IMR-90 (cell line): ENCODE data around the gene CPNE2. TPM values are rescaled to one million over a fixed set of nuclear protein-coding genes. Genes with fewer than 3 reads are reported as not detected.

Experiments
- ATAC-seq: fragments of 200-7000 bp; cut with Tn5 transposase; 2 replicates; pipeline ENCODE4 v1.9.1; 2020; ENCODE audit warnings: low read depth, mild to moderate bottlenecking, moderate library complexity
- BruUV-seq: library from RNA; stranded (reverse); fragments of 400-500 nt; replicated peaks from 2 replicates; lab custom pipeline; 2021; lab: Mats Ljungman, UMichigan
- CTCF ChIA-PET: fragments of 300-600 bp; formaldehyde crosslinking; extraction: SDS; loops from one replicate; lab custom pipeline; 2021; ENCODE audit warnings: antibody characterized with exemption; lab: Yijun Ruan, JAX
- POLR2A ChIA-PET: fragments of 300-600 bp; sonication (Branson Sonifier 250); formaldehyde crosslinking; loops from one replicate; lab custom pipeline; 2022; ENCODE audit warnings: antibody characterized with exemption; ENCODE audit not compliant: unreplicated experiment; lab: Charles Lee
- DNase-seq: peaks from one replicate; pipeline ENCODE4 v3.0.0; 2013
- H2AFZ ChIP-seq: replicated peaks from 2 replicates; pipeline ENCODE3; 2013; ENCODE audit warnings: low read length, mild to moderate bottlenecking; ENCODE audit not compliant: poor library complexity
- H2AK5ac ChIP-seq: 2 replicates; pipeline ENCODE4 v1.6.1; 2013; ENCODE audit warnings: low read depth, low read length, inconsistent platforms
- H2AK9ac ChIP-seq: replicated peaks from 2 replicates; pipeline ENCODE3; 2013; ENCODE audit warnings: mild to moderate bottlenecking, low read depth, low read length, moderate library complexity; ENCODE audit not compliant: poor library complexity
- H2BK120ac ChIP-seq: 2 replicates; pipeline ENCODE4 v1.6.1; 2013; ENCODE audit warnings: low read depth, low read length, inconsistent platforms
- H2BK15ac ChIP-seq: 3 replicates; pipeline ENCODE4 v1.6.1; 2013; ENCODE audit warnings: low read depth, low read length, inconsistent platforms
- H2BK20ac ChIP-seq: 2 replicates; pipeline ENCODE4 v1.6.1; 2013; ENCODE audit warnings: low read depth, mild to moderate bottlenecking, inconsistent platforms, low read length, moderate library complexity
- H2BK5ac ChIP-seq: 2 replicates; pipeline ENCODE4 v1.6.1; 2013; ENCODE audit warnings: mild to moderate bottlenecking, low read depth, low read length, inconsistent platforms; ENCODE audit not compliant: poor library complexity, severe bottlenecking
- H3K14ac ChIP-seq: replicated peaks from 2 replicates; pipeline ENCODE4 v1.6.1; 2013; ENCODE audit warnings: low read depth, low read length, inconsistent platforms
- H3K18ac ChIP-seq: 2 replicates; pipeline ENCODE4 v1.6.1; 2013; ENCODE audit warnings: low read depth, low read length, control low read depth
- H3K23ac ChIP-seq: 2 replicates; pipeline ENCODE4 v1.6.1; 2013; ENCODE audit warnings: low read depth, low read length, inconsistent platforms
- H3K27ac ChIP-seq: 2 replicates; pipeline ENCODE4 v1.5.1; 2013; ENCODE audit warnings: mild to moderate bottlenecking, control low read depth, low read length; ENCODE audit not compliant: insufficient read depth
- H3K27me3 ChIP-seq: 2 replicates; pipeline ENCODE4 v1.6.1; 2013; ENCODE audit warnings: low read length; ENCODE audit not compliant: control insufficient read depth, insufficient read depth
- H3K36me3 ChIP-seq: 2 replicates; pipeline ENCODE4 v1.6.1; 2013; ENCODE audit warnings: low read length, mixed read lengths; ENCODE audit not compliant: control insufficient read depth, insufficient read depth
- H3K4ac ChIP-seq: 2 replicates; pipeline ENCODE4 v1.6.1; 2013; ENCODE audit warnings: low read depth, low read length, inconsistent platforms
- H3K4me1 ChIP-seq: 2 replicates; pipeline ENCODE4 v1.6.1; 2013; ENCODE audit warnings: low read length, mixed read lengths; ENCODE audit not compliant: control insufficient read depth, insufficient read depth
- H3K4me2 ChIP-seq: 2 replicates; pipeline ENCODE4 v1.6.1; 2013; ENCODE audit warnings: low read depth, mild to moderate bottlenecking, control low read depth, low read length, moderate library complexity
- H3K4me3 ChIP-seq: 2 replicates; pipeline ENCODE4 v1.5.1; 2013; ENCODE audit warnings: low read depth, mild to moderate bottlenecking, control low read depth, low read length, moderate library complexity; ENCODE audit not compliant: insufficient read depth
- H3K56ac ChIP-seq: 2 replicates; pipeline ENCODE4 v1.6.1; 2013; ENCODE audit warnings: low read length, inconsistent platforms; ENCODE audit not compliant: insufficient read depth; ENCODE audit errors: extremely low read depth
- H3K79me1 ChIP-seq, 2 experiments: 2 replicates each; pipeline ENCODE4 v1.6.1; 2013; ENCODE audit warnings: low read length in 2 of 2, inconsistent platforms in 1 of 2, low read depth in 1 of 2
- H3K9ac ChIP-seq: 2 replicates; pipeline ENCODE4 v1.6.1; 2013; ENCODE audit warnings: low read depth, low read length, control low read depth
- H3K9me1 ChIP-seq: 2 replicates; pipeline ENCODE4 v1.6.1; 2013; ENCODE audit warnings: low read length, inconsistent platforms; ENCODE audit not compliant: insufficient read depth
- H3K9me3 ChIP-seq: 2 replicates; pipeline ENCODE4 v1.6.1; 2013; ENCODE audit warnings: low read length; ENCODE audit not compliant: control insufficient read depth, insufficient read depth
- H4K20me1 ChIP-seq: 2 replicates; pipeline ENCODE4 v1.6.1; 2013; ENCODE audit warnings: low read length, inconsistent platforms; ENCODE audit not compliant: insufficient read depth
- H4K5ac ChIP-seq: 2 replicates; pipeline ENCODE4 v1.6.1; 2013; ENCODE audit warnings: mild to moderate bottlenecking, low read depth, low read length, control low read depth
- H4K8ac ChIP-seq, 2 experiments: 2 replicates each; pipeline ENCODE4 v1.6.1; 2013; ENCODE audit warnings: low read depth in 2 of 2, low read length in 2 of 2, control low read depth in 1 of 2, inconsistent platforms in 1 of 2
- H4K91ac ChIP-seq: 2 replicates; pipeline ENCODE4 v1.6.1; 2013; ENCODE audit warnings: low read depth, low read length, inconsistent platforms; ENCODE audit not compliant: insufficient read depth
- BHLHE40 ChIP-seq: fragments of 150-350 bp; IDR thresholded peaks from 2 replicates; pipeline ENCODE4 v1.6.1; 2016; ENCODE audit warnings: mild to moderate bottlenecking, low read depth, low read length
- CHD1 ChIP-seq: IDR thresholded peaks from 2 replicates; pipeline ENCODE4 v1.6.1; 2012; ENCODE audit warnings: low read depth, low read length, improper control_type of control experiment
- ELK1 ChIP-seq: fragments of 150-350 bp; IDR thresholded peaks from 2 replicates; pipeline ENCODE4 v1.6.1; 2016; ENCODE audit warnings: low read depth, mild to moderate bottlenecking, low read length, moderate library complexity, borderline replicate concordance
- POLR2A ChIP-seq: IDR thresholded peaks from 2 replicates; pipeline ENCODE4 v1.6.1; 2012; ENCODE audit warnings: mild to moderate bottlenecking, low read depth, low read length
- WGBS, 2 experiments: methylation state at CpG; one replicate each; pipeline versions ENCODE4 v1.1.5 to v1.1.7; 2013; ENCODE audit warnings: missing lambda C conversion rate in 2 of 2; ENCODE audit not compliant: insufficient read length in 1 of 2; ENCODE audit errors: extremely low coverage in 2 of 2; 5-methylcytosine and 5-hydroxymethylcytosine counted together
- dilution Hi-C: fragments of 300-500 bp; cut with HindIII; formaldehyde crosslinking; loops from one replicate; pipeline ENCODE4 v1.14.3; 2018; ENCODE audit warnings: low sequenced_read_pairs; ENCODE audit not compliant: unreplicated experiment
- in situ Hi-C: fragments of 300-500 bp; cut with MboI; formaldehyde crosslinking; loops from 3 replicates; pipeline ENCODE4 v1.14.3; 2019; ENCODE audit warnings: low sequenced_read_pairs, inconsistent platforms, mixed read lengths
- intact Hi-C: fragments of 100-400 bp; cut with micrococcal nuclease; formaldehyde crosslinking; loops from 2 replicates; pipeline ENCODE4 v1.10.0; 2022
- polyA plus RNA-seq, 3 experiments: library from polyadenylated mRNA; depleted of rRNA; stranded (reverse); fragments of >200 nt; gene quantifications; 2 replicates each; pipeline ENCODE4 v1.2.3, GENCODE V29; 2012; ENCODE audit warnings: low replicate concordance in 1 of 3
- total RNA-seq: library from RNA; depleted of rRNA; stranded (reverse); fragments of >200 nt; gene quantifications from 2 replicates; pipeline ENCODE4 v1.2.3, GENCODE V29; 2012

Gene CPNE2
- total and polyA plus RNA-seq, 2 of the 4 experiments (the other 2 are of a cell fraction) = 15.4 to 48.0 TPM

- TF ChIP-seq BHLHE40 (no peak), POLR2A (no peak)
Measured at GRCh38 chr16:57102888-57103851, 10.8 kb downstream of the CPNE2 start (continued).

GRCh38 chr16:57104706-57105105, 12.3 kb downstream of the CPNE2 start:
- Histone ChIP-seq H3K79me1 (peaks cover 0 to 38% of the 10 kb centered on the region in 2 experiments; a peak in 2 of 4 replicates), H3K4me3 (no peak overlapping the region), H3K4me1 (no peaks in the 10 kb centered on the region), H3K9ac (no peak overlapping the region), H2AFZ (no peak overlapping the region), H3K18ac (no peak overlapping the region), H2BK15ac (no peak overlapping the region), H2BK20ac (no peak overlapping the region), H3K27ac (no peak overlapping the region), H3K36me3 (no peaks in the 10 kb centered on the region), H2BK120ac (no peak overlapping the region), H4K20me1 (peaks cover 18% of the 10 kb centered on the region), H3K9me3 (no peaks in the 10 kb centered on the region), H2AK5ac (no peak overlapping the region), H4K91ac (no peak overlapping the region), H4K8ac (no peak overlapping the region), H3K27me3 (no peaks in the 10 kb centered on the region), H2AK9ac (no peak overlapping the region), H3K4me2 (no peak overlapping the region), H4K5ac (no peak overlapping the region), H3K4ac (no peak overlapping the region), H2BK5ac (no peak overlapping the region), H3K14ac (no peak overlapping the region), H3K56ac (no peak overlapping the region), H3K9me1 (peaks cover 9% of the 10 kb centered on the region; the same call in 1 of the 2 replicates), H3K23ac (no peak overlapping the region)
- POLR2A ChIA-PET = interaction anchor here (0.5 kb wide), 1 partner anchor 9 kb away, joined by 3 read pairs; no protein-coding TSS in a partner anchor
- 73% methylated on average over 3 of the region's 3 CpGs; no CpG with 5 or more reads in 1 of the 2 experiments for WGBS, 2 experiments
- in situ Hi-C loops = no loop called here
- BruUV-seq = no TSS peak
- ATAC-seq = no peak
- DNase-seq = no peak
- TF ChIP-seq CHD1 (no peak), ELK1 (no peak)
- dilution Hi-C loops = no loop called here
- CTCF ChIA-PET = no interaction called here
- intact Hi-C loops = no loop called here
